Measurements from ENCODE around the gene ANXA9. TPM values are rescaled to one million over a fixed set of nuclear protein-coding genes. Genes with fewer than 3 reads are reported as not detected.

Gene ANXA9, protein sequence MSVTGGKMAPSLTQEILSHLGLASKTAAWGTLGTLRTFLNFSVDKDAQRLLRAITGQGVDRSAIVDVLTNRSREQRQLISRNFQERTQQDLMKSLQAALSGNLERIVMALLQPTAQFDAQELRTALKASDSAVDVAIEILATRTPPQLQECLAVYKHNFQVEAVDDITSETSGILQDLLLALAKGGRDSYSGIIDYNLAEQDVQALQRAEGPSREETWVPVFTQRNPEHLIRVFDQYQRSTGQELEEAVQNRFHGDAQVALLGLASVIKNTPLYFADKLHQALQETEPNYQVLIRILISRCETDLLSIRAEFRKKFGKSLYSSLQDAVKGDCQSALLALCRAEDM
- 0.55 TPM for total RNA-seq

DNA sequence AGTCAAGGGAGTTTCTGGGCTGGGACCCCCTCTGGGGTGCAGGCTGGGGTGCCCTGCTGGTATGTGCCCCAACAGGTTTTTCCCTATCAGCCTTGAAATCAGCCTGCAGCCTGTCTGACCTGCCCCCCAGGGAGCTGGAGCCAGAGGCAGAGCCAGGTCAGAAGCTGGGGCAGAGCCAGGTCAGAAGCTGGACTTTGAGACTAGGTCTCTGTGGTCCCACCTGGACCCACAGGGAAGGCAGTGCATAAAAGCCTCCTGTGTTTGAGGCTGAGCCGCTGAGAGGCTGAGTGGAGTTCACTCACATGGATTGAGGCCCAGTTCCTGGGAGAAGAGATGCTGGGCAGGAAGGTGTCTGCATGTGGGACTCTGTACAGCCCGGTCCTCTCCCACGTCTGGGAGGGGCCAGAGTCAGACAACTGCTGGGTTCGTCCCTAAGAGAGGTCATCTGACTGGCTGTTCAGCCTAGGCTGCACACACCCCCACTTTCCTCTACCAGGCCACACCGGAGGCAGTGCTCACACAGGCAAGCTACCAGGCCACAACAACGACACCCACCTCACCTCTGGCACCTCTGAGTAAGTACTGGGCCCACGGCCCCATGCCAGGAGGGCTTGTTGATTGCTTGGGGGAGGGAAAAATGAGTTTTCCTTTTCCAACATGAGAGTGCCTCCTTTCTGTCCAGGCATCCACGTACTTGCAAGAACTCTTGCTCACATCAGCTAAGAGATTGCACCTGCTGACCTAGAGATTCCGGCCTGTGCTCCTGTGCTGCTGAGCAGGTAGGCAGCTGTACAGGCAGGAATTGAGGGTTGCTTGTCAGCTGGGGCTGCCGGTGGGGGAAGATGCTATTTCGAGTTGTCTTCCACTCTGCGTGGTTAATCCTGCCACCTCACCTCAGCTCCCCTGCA, at the start of gene ANXA9:
TSS of gene ANXA9 (plus strand) at position 488 of the 908 bp plus-strand sequence. CDS start 814 bp downstream, outside the sequence.

DNA sequence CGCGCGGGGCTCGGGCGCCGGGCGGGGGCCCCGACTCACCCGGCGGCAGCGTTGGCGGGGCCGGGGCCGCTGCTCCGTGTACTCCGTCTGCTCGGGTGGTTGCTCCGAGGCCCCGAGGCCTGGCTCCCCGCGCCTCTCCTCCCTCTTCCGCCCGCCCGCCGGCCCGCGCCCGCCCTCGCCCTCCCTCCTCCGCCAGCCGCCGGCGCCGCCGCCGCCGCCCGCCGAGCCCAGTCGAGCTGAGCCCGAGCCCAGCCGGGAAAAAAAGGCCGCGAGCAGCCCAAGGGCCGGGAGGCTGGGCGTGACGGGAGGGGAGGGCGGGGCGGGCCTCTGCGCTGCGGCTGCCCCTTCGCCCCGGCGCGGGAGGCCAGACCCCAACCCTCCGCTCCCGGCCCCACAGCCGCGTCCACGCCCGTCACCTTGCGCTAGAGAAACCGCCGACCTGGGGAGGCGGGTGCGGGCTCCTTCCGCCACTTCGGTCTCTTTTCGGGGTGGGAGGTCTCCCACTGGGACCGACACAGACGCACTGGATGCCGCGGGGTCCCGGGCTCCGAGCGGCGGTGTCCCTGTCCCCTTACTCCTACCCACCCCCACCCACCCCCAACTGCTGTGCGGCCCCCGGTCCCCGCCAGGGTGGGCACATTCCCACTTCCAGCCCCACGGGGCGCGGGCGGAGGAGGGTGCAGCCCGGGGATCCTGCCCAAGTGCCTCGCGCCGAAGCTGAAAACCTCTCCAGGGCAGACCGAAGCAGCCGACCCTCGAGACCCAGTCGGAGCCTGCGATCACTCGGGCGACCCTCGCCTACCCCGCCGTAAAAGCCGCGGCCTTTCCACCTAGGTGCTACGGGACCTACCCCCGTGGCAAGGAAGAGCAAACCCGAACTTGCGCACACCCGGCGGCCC, 7.3 kb upstream of the ANXA9 start, which contains the start of gene CERS2:
TSS of gene CERS2 (minus strand) at position 256 of the 899 bp plus-strand sequence. CDS start 5,745 bp downstream, outside the sequence.

DNA sequence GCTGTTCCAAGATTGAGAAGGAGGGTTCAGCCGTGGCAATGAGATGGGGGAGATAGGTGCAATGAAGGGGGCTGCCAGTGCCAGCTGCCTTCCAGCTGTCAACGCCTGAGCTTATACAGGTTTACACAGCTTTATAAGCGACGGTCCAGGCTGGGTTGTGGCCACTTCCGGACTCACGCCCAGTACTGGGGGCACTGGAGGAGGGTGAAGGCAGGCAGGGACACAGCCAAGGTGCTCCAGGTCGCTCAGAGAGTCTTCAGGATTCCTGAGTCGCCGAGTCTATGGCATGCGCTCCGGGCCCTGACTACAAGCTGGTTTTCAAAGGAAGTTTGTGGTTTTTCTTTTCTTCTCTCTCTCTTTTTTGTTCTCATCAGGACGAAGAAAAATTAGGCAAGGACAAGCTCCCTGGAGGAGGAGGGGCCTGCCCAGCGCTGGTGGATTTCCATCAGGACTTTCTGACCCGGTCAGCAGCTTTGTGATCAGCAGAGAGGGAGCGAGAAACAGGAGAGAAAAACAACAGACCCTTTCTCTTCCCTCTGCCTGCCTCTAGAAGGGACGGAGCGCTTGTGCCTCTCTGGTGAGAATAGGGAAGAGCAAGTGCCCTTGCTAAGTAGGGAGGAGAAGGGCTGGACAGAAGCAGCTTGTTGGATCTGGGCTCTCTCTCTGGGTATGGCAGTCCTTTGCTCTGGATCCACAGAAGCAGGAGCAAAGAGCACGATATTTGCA, 24.4 kb downstream of the ANXA9 start, which contains the start of gene MINDY1:
TSS of gene MINDY1 (minus strand) at position 576 of the 726 bp plus-strand sequence. CDS start 4,285 bp downstream, outside the sequence.

DNA sequence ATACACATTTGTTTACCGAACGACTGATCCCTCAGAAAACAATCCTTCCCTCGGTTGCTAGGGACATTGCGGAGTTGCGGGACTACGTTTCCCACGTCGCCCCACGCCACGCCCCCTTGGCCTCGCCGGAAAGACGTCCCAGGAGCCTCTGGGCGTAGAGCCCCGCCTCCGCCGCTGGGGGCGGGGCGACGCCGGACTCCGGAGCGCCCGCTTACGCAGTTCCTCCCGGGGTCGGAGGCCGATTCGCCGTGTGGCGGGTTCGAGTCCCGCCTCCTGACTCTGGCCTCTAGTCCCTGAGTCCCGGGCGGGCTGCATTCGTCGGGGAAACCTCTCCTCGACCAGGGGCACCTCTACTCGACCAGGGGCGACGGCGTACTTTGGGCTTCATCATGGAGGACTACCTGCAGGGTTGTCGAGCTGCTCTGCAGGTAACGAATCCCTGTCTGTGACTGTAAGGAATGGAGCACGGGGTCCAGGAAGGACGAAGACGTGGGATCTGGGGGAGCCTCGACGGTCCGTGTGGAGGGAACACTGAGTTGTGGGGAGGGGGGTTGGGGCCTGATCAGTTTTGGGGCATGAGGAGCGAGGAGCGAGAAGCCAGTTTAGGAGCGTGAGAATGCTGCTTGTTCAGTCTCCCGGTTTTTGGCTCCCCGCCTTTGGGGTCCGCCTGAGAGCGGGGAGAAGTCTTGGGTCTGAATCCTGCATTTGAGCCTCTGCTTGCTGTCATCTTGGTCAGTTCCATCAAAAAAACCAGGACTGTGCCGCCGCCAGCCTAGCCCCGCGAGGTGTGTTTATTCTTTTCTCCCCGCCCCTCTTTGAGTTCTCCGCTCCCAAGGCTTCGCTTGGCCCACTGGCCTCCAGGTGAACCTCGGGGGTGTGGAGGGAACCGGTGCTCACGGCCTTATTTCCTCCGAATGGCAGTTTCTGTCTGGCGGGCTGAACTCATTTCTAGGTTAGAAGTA, 26.4 kb downstream of the ANXA9 start, which contains the start of gene PRUNE1:
TSS of gene PRUNE1 (plus strand) at position 206 of the 962 bp plus-strand sequence. CDS start at position 390, 184 bp downstream.

DNA sequence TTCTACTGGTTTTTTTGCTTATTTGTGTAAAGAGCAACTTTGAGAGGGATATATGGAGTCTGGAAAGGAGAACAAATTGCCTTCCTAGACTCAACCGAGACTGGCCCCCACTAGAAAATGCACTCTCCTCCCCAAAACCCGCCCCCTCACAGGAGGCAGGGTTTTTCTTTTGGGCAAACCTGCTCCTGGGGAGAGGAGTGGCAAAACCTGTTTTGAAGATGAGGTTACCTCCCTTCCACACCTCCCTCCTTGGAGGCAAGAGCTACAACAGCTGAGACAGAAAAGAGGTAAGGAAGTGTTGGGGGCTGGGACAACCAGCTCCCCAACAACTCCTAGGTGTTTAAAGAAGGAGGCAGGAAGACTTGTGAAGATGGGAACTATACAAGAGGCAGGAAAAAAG, 54.3 kb downstream of the ANXA9 start, which contains the start of gene BNIPL:
TSS of gene BNIPL (plus strand) at position 231 of the 400 bp plus-strand sequence. CDS start at position 371, 140 bp downstream.

Other genes with a start within 250 kb of the ANXA9 start
- gene CTSS, start 216.5 kb upstream of the ANXA9 start, total RNA-seq, result 15.2 TPM
- gene CTSK, start 174.0 kb upstream of the ANXA9 start, total RNA-seq, result 83.6 TPM
- gene ARNT, start 105.7 kb upstream of the ANXA9 start, total RNA-seq, result 64.4 TPM
- gene CTXND2, start 95.2 kb upstream of the ANXA9 start, total RNA-seq, result not detected
- gene SETDB1, start 55.9 kb upstream of the ANXA9 start, total RNA-seq, result 73.4 TPM
- gene CERS2, start 7.5 kb upstream of the ANXA9 start, total RNA-seq, result 62.3 TPM
- gene MINDY1, start 24.6 kb downstream of the ANXA9 start, total RNA-seq, result 24.8 TPM
- gene PRUNE1, start 26.2 kb downstream of the ANXA9 start, total RNA-seq, result 26.1 TPM
- gene BNIPL, start 54.3 kb downstream of the ANXA9 start, total RNA-seq, result 9.5 TPM
- 8.9 TPM for gene C1orf56, start 65.5 kb downstream of the ANXA9 start, total RNA-seq
- 44.4 TPM for gene CDC42SE1, start 77.3 kb downstream of the ANXA9 start, total RNA-seq
- gene MLLT11, start 78.1 kb downstream of the ANXA9 start, total RNA-seq, result 15.3 TPM
- gene GABPB2, start 88.5 kb downstream of the ANXA9 start, total RNA-seq, result 25.1 TPM
- gene SEMA6C, start 164.3 kb downstream of the ANXA9 start, total RNA-seq, result 42.6 TPM
- 1.9 TPM for gene TNFAIP8L2, start 174.4 kb downstream of the ANXA9 start, total RNA-seq
- 19.3 TPM for gene LYSMD1, start 183.6 kb downstream of the ANXA9 start, total RNA-seq
- 16.5 TPM for gene SCNM1, start 183.9 kb downstream of the ANXA9 start, total RNA-seq
- not detected for gene TMOD4, start 193.7 kb downstream of the ANXA9 start, total RNA-seq
- gene VPS72, start 207.9 kb downstream of the ANXA9 start, total RNA-seq, result 52.3 TPM
- 117 TPM for gene PIP5K1A, start 216.3 kb downstream of the ANXA9 start, total RNA-seq

Measured in camera-type eye (tissue), 1 donor.